Chondrocyte (in vitro differentiated cells): ENCODE measurements around the gene BRD7. TPM values are rescaled to one million over a fixed set of nuclear protein-coding genes. Genes with fewer than 3 reads are reported as not detected.

ENCODE experiments used
- DNase-seq: peaks from one replicate; pipeline ENCODE4 v3.0.0; 2021; ENCODE audit warnings: mixed read lengths, low spot score
- H3K27ac Mint-ChIP-seq: one replicate; pipeline ENCODE4 v1.8.0; 2021; ENCODE audit warnings: mild to moderate bottlenecking, moderate library complexity, mixed read lengths; ENCODE audit not compliant: unreplicated experiment
- H3K27me3 Mint-ChIP-seq: 2 replicates; pipeline ENCODE4 v1.8.0; 2021; ENCODE audit warnings: low read depth, mixed read lengths
- H3K36me3 Mint-ChIP-seq: 2 replicates; pipeline ENCODE4 v1.8.0; 2021; ENCODE audit warnings: low read depth, mixed read lengths
- H3K4me1 Mint-ChIP-seq: 2 replicates; pipeline ENCODE4 v1.8.0; 2021; ENCODE audit warnings: low read depth, mild to moderate bottlenecking, mixed read lengths
- H3K4me3 Mint-ChIP-seq: one replicate; pipeline ENCODE4 v1.8.0; 2021; ENCODE audit warnings: mild to moderate bottlenecking, moderate library complexity, mixed read lengths; ENCODE audit not compliant: unreplicated experiment
- H3K9me3 Mint-ChIP-seq: 2 replicates; pipeline ENCODE4 v1.8.0; 2021; ENCODE audit warnings: low read depth, mixed read lengths
- total RNA-seq: library from RNA; stranded (reverse); gene quantifications from 3 replicates; pipeline ENCODE4 v1.2.1, GENCODE V29; 2021
- TF ChIP-seq, protein P1 (sequence below): fragments of 200-600 bp; sonication (generic); IDR thresholded peaks from 2 replicates; pipeline ENCODE4 v1.5.0; 2021; ENCODE audit warnings: antibody characterized with exemption, mild to moderate bottlenecking, moderate library complexity

The BRD7 gene
- total RNA-seq, 1 donor from 2014 or later, result 47.6 TPM

GRCh38 chr16:50309527-50310307 is 59.1 kb downstream of the BRD7 start:
- DNase-seq, result peak; percentile 83
- Mint-ChIP-seq H3K4me1 (peaks cover 4% of the 10 kb centered on the region), H3K36me3 (peaks cover 7% of the 10 kb centered on the region), H3K9me3 (no peaks in the 10 kb centered on the region), H3K27ac (no peak overlapping the region), H3K4me3 (no peak overlapping the region), H3K27me3 (no peaks in the 10 kb centered on the region)
- TF ChIP-seq, protein P1, sequence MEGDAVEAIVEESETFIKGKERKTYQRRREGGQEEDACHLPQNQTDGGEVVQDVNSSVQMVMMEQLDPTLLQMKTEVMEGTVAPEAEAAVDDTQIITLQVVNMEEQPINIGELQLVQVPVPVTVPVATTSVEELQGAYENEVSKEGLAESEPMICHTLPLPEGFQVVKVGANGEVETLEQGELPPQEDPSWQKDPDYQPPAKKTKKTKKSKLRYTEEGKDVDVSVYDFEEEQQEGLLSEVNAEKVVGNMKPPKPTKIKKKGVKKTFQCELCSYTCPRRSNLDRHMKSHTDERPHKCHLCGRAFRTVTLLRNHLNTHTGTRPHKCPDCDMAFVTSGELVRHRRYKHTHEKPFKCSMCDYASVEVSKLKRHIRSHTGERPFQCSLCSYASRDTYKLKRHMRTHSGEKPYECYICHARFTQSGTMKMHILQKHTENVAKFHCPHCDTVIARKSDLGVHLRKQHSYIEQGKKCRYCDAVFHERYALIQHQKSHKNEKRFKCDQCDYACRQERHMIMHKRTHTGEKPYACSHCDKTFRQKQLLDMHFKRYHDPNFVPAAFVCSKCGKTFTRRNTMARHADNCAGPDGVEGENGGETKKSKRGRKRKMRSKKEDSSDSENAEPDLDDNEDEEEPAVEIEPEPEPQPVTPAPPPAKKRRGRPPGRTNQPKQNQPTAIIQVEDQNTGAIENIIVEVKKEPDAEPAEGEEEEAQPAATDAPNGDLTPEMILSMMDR, result no peak

GRCh38 chr16:50309156-50309526 is 59.6 kb downstream of the BRD7 start:
- Mint-ChIP-seq H3K4me3 (no peak overlapping the region), H3K27ac (no peak overlapping the region), H3K27me3 (no peaks in the 10 kb centered on the region), H3K36me3 (peaks cover 7% of the 10 kb centered on the region), H3K9me3 (no peaks in the 10 kb centered on the region), H3K4me1 (peaks cover 4% of the 10 kb centered on the region)
- DNase-seq, result peak; percentile 75
- TF ChIP-seq, protein P1, result no peak

GRCh38 chr16:50308237-50308965 is 60.4 kb downstream of the BRD7 start:
- no peak overlapping the region for H3K4me3 Mint-ChIP-seq
- peak; percentile 87 for DNase-seq

GRCh38 chr16:50306287-50306686 is 62.5 kb downstream of the BRD7 start:
- no peaks in the 10 kb centered on the region for H3K9me3 Mint-ChIP-seq
- peaks cover 13% of the 10 kb centered on the region for H3K4me1 Mint-ChIP-seq
- H3K4me3 Mint-ChIP-seq, result no peak overlapping the region
- H3K36me3 Mint-ChIP-seq, result no peaks in the 10 kb centered on the region
- no peak overlapping the region for H3K27ac Mint-ChIP-seq
- TF ChIP-seq, protein P1, result no peak
- H3K27me3 Mint-ChIP-seq, result no peaks in the 10 kb centered on the region
- peak; percentile 78 for DNase-seq

More at GRCh38 chr16:50308237-50308965, 60.4 kb downstream of the BRD7 start:
- H3K4me1 Mint-ChIP-seq, result peaks cover under 1% of the 10 kb centered on the region
- H3K27me3 Mint-ChIP-seq, result no peaks in the 10 kb centered on the region
- no peaks in the 10 kb centered on the region for H3K9me3 Mint-ChIP-seq
- TF ChIP-seq, protein P1, result no peak
- H3K36me3 Mint-ChIP-seq, result peaks cover 4% of the 10 kb centered on the region
- H3K27ac Mint-ChIP-seq, result no peak overlapping the region

DNA sequence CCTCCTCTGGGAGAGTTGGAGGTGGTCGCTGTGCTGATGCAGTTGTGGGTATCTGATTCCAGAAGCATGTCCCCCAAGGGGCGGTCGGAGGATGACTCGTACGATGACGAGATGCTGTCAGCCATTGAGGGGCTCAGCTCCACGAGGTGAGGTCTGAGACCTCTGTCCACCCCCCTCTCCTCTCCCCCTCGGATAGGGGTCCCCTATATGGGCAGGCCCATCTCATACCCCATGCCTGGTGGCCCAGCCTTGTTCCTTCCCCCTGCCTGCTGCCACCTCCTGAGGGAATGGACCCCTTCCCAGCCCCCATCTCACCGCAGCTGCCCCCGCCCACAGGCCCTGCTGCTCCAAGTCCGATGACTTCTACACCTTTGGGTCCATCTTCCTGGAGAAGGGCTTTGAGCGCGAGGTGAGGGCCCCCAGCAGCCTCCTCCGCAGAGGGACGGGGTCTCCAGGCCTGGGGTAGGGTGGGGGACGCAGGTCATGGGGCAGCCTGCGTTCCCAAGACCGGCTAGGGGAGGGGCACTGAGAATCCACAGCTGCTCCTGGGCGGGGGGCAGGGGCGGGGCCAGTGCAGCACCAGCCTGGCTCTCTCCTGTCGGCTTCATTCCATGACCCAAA is 63.2 kb downstream of the BRD7 start:
- Mint-ChIP-seq H3K27ac (no peak overlapping the region), H3K36me3 (no peaks in the 10 kb centered on the region), H3K9me3 (no peaks in the 10 kb centered on the region), H3K4me1 (peaks cover 14% of the 10 kb centered on the region), H3K4me3 (no peak overlapping the region), H3K27me3 (no peaks in the 10 kb centered on the region)
- TF ChIP-seq, protein P1, result no peak
- DNase-seq, result peak; percentile 87
